IMR-90 (cell line): ENCODE measurements around the gene FNIP2. TPM values are rescaled to one million over a fixed set of nuclear protein-coding genes. Genes with fewer than 3 reads are reported as not detected.

Experiments
- ATAC-seq: fragments of 200-7000 bp; cut with Tn5 transposase; 2 replicates; pipeline ENCODE4 v1.9.1; 2020; ENCODE audit warnings: low read depth, mild to moderate bottlenecking, moderate library complexity
- BruUV-seq: library from RNA; stranded (reverse); fragments of 400-500 nt; replicated peaks from 2 replicates; lab custom pipeline; 2021; lab: Mats Ljungman, UMichigan
- CTCF ChIA-PET: fragments of 300-600 bp; formaldehyde crosslinking; extraction: SDS; loops from one replicate; lab custom pipeline; 2021; ENCODE audit warnings: antibody characterized with exemption; lab: Yijun Ruan, JAX
- POLR2A ChIA-PET: fragments of 300-600 bp; sonication (Branson Sonifier 250); formaldehyde crosslinking; loops from one replicate; lab custom pipeline; 2022; ENCODE audit warnings: antibody characterized with exemption; ENCODE audit not compliant: unreplicated experiment; lab: Charles Lee
- DNase-seq: peaks from one replicate; pipeline ENCODE4 v3.0.0; 2013
- H2AFZ ChIP-seq: replicated peaks from 2 replicates; pipeline ENCODE3; 2013; ENCODE audit warnings: low read length, mild to moderate bottlenecking; ENCODE audit not compliant: poor library complexity
- H2AK5ac ChIP-seq: 2 replicates; pipeline ENCODE4 v1.6.1; 2013; ENCODE audit warnings: low read depth, low read length, inconsistent platforms
- H2AK9ac ChIP-seq: replicated peaks from 2 replicates; pipeline ENCODE3; 2013; ENCODE audit warnings: mild to moderate bottlenecking, low read depth, low read length, moderate library complexity; ENCODE audit not compliant: poor library complexity
- H2BK120ac ChIP-seq: 2 replicates; pipeline ENCODE4 v1.6.1; 2013; ENCODE audit warnings: low read depth, low read length, inconsistent platforms
- H2BK15ac ChIP-seq: 3 replicates; pipeline ENCODE4 v1.6.1; 2013; ENCODE audit warnings: low read depth, low read length, inconsistent platforms
- H2BK20ac ChIP-seq: 2 replicates; pipeline ENCODE4 v1.6.1; 2013; ENCODE audit warnings: low read depth, mild to moderate bottlenecking, inconsistent platforms, low read length, moderate library complexity
- H2BK5ac ChIP-seq: 2 replicates; pipeline ENCODE4 v1.6.1; 2013; ENCODE audit warnings: mild to moderate bottlenecking, low read depth, low read length, inconsistent platforms; ENCODE audit not compliant: poor library complexity, severe bottlenecking
- H3K14ac ChIP-seq: replicated peaks from 2 replicates; pipeline ENCODE4 v1.6.1; 2013; ENCODE audit warnings: low read depth, low read length, inconsistent platforms
- H3K18ac ChIP-seq: 2 replicates; pipeline ENCODE4 v1.6.1; 2013; ENCODE audit warnings: low read depth, low read length, control low read depth
- H3K23ac ChIP-seq: 2 replicates; pipeline ENCODE4 v1.6.1; 2013; ENCODE audit warnings: low read depth, low read length, inconsistent platforms
- H3K27ac ChIP-seq: 2 replicates; pipeline ENCODE4 v1.5.1; 2013; ENCODE audit warnings: mild to moderate bottlenecking, control low read depth, low read length; ENCODE audit not compliant: insufficient read depth
- H3K27me3 ChIP-seq: 2 replicates; pipeline ENCODE4 v1.6.1; 2013; ENCODE audit warnings: low read length; ENCODE audit not compliant: control insufficient read depth, insufficient read depth
- H3K36me3 ChIP-seq: 2 replicates; pipeline ENCODE4 v1.6.1; 2013; ENCODE audit warnings: low read length, mixed read lengths; ENCODE audit not compliant: control insufficient read depth, insufficient read depth
- H3K4ac ChIP-seq: 2 replicates; pipeline ENCODE4 v1.6.1; 2013; ENCODE audit warnings: low read depth, low read length, inconsistent platforms
- H3K4me1 ChIP-seq: 2 replicates; pipeline ENCODE4 v1.6.1; 2013; ENCODE audit warnings: low read length, mixed read lengths; ENCODE audit not compliant: control insufficient read depth, insufficient read depth
- H3K4me2 ChIP-seq: 2 replicates; pipeline ENCODE4 v1.6.1; 2013; ENCODE audit warnings: low read depth, mild to moderate bottlenecking, control low read depth, low read length, moderate library complexity
- H3K4me3 ChIP-seq: 2 replicates; pipeline ENCODE4 v1.5.1; 2013; ENCODE audit warnings: low read depth, mild to moderate bottlenecking, control low read depth, low read length, moderate library complexity; ENCODE audit not compliant: insufficient read depth
- H3K56ac ChIP-seq: 2 replicates; pipeline ENCODE4 v1.6.1; 2013; ENCODE audit warnings: low read length, inconsistent platforms; ENCODE audit not compliant: insufficient read depth; ENCODE audit errors: extremely low read depth
- H3K79me1 ChIP-seq, 2 experiments: 2 replicates each; pipeline ENCODE4 v1.6.1; 2013; ENCODE audit warnings: low read length in 2 of 2, inconsistent platforms in 1 of 2, low read depth in 1 of 2
- H3K9ac ChIP-seq: 2 replicates; pipeline ENCODE4 v1.6.1; 2013; ENCODE audit warnings: low read depth, low read length, control low read depth
- H3K9me1 ChIP-seq: 2 replicates; pipeline ENCODE4 v1.6.1; 2013; ENCODE audit warnings: low read length, inconsistent platforms; ENCODE audit not compliant: insufficient read depth
- H3K9me3 ChIP-seq: 2 replicates; pipeline ENCODE4 v1.6.1; 2013; ENCODE audit warnings: low read length; ENCODE audit not compliant: control insufficient read depth, insufficient read depth
- H4K20me1 ChIP-seq: 2 replicates; pipeline ENCODE4 v1.6.1; 2013; ENCODE audit warnings: low read length, inconsistent platforms; ENCODE audit not compliant: insufficient read depth
- H4K5ac ChIP-seq: 2 replicates; pipeline ENCODE4 v1.6.1; 2013; ENCODE audit warnings: mild to moderate bottlenecking, low read depth, low read length, control low read depth
- H4K8ac ChIP-seq, 2 experiments: 2 replicates each; pipeline ENCODE4 v1.6.1; 2013; ENCODE audit warnings: low read depth in 2 of 2, low read length in 2 of 2, control low read depth in 1 of 2, inconsistent platforms in 1 of 2
- H4K91ac ChIP-seq: 2 replicates; pipeline ENCODE4 v1.6.1; 2013; ENCODE audit warnings: low read depth, low read length, inconsistent platforms; ENCODE audit not compliant: insufficient read depth
- BHLHE40 ChIP-seq: fragments of 150-350 bp; IDR thresholded peaks from 2 replicates; pipeline ENCODE4 v1.6.1; 2016; ENCODE audit warnings: mild to moderate bottlenecking, low read depth, low read length
- CEBPB ChIP-seq: IDR thresholded peaks from 2 replicates; pipeline ENCODE4 v1.6.1; 2012; ENCODE audit warnings: low read depth, low read length, improper control_type of control experiment
- CHD1 ChIP-seq: IDR thresholded peaks from 2 replicates; pipeline ENCODE4 v1.6.1; 2012; ENCODE audit warnings: low read depth, low read length, improper control_type of control experiment
- ELK1 ChIP-seq: fragments of 150-350 bp; IDR thresholded peaks from 2 replicates; pipeline ENCODE4 v1.6.1; 2016; ENCODE audit warnings: low read depth, mild to moderate bottlenecking, low read length, moderate library complexity, borderline replicate concordance
- FOS ChIP-seq: fragments of 150-350 bp; IDR thresholded peaks from 2 replicates; pipeline ENCODE4 v1.6.1; 2016; ENCODE audit warnings: low read depth, low read length
- MAFK ChIP-seq: IDR thresholded peaks from 2 replicates; pipeline ENCODE4 v1.6.1; 2012; ENCODE audit warnings: low read depth, low read length, improper control_type of control experiment
- MAZ ChIP-seq: IDR thresholded peaks from 2 replicates; pipeline ENCODE4 v1.6.1; 2012; ENCODE audit warnings: low read depth, mild to moderate bottlenecking, low read length, improper control_type of control experiment, moderate library complexity, borderline replicate concordance
- MXI1 ChIP-seq: IDR thresholded peaks from 2 replicates; pipeline ENCODE4 v1.6.1; 2012; ENCODE audit warnings: low read depth, mild to moderate bottlenecking, low read length, moderate library complexity, borderline replicate concordance
- NFE2L2 ChIP-seq: fragments of 150-350 bp; IDR thresholded peaks from 2 replicates; pipeline ENCODE4 v1.6.1; 2016; ENCODE audit warnings: low read depth, mild to moderate bottlenecking, low read length
- POLR2A ChIP-seq: IDR thresholded peaks from 2 replicates; pipeline ENCODE4 v1.6.1; 2012; ENCODE audit warnings: mild to moderate bottlenecking, low read depth, low read length
- RAD21 ChIP-seq: IDR thresholded peaks from 2 replicates; pipeline ENCODE4 v1.6.1; 2012; ENCODE audit warnings: low read length, improper control_type of control experiment
- RCOR1 ChIP-seq: IDR thresholded peaks from 2 replicates; pipeline ENCODE4 v1.6.1; 2012; ENCODE audit warnings: mild to moderate bottlenecking, low read length, improper control_type of control experiment; ENCODE audit not compliant: insufficient replicate concordance
- RFX5 ChIP-seq: IDR thresholded peaks from 2 replicates; pipeline ENCODE4 v1.8.0; 2012; ENCODE audit warnings: low read depth, mild to moderate bottlenecking, low read length, moderate library complexity
- SMC3 ChIP-seq: fragments of 150-350 bp; IDR thresholded peaks from 2 replicates; pipeline ENCODE4 v1.6.1; 2016; ENCODE audit warnings: low read depth, mild to moderate bottlenecking, antibody characterized with exemption, low read length, moderate library complexity
- USF2 ChIP-seq: fragments of 150-350 bp; IDR thresholded peaks from 2 replicates; pipeline ENCODE4 v1.6.1; 2017; ENCODE audit warnings: mild to moderate bottlenecking, antibody characterized with exemption, low read length, low read depth
- WGBS, 2 experiments: methylation state at CpG; one replicate each; pipeline versions ENCODE4 v1.1.5 to v1.1.7; 2013; ENCODE audit warnings: missing lambda C conversion rate in 2 of 2; ENCODE audit not compliant: insufficient read length in 1 of 2; ENCODE audit errors: extremely low coverage in 2 of 2; 5-methylcytosine and 5-hydroxymethylcytosine counted together
- dilution Hi-C: fragments of 300-500 bp; cut with HindIII; formaldehyde crosslinking; loops from one replicate; pipeline ENCODE4 v1.14.3; 2018; ENCODE audit warnings: low sequenced_read_pairs; ENCODE audit not compliant: unreplicated experiment
- in situ Hi-C: fragments of 300-500 bp; cut with MboI; formaldehyde crosslinking; loops from 3 replicates; pipeline ENCODE4 v1.14.3; 2019; ENCODE audit warnings: low sequenced_read_pairs, inconsistent platforms, mixed read lengths
- intact Hi-C: fragments of 100-400 bp; cut with micrococcal nuclease; formaldehyde crosslinking; loops from 2 replicates; pipeline ENCODE4 v1.10.0; 2022
- polyA plus RNA-seq, 3 experiments: library from polyadenylated mRNA; depleted of rRNA; stranded (reverse); fragments of >200 nt; gene quantifications; 2 replicates each; pipeline ENCODE4 v1.2.3, GENCODE V29; 2012; ENCODE audit warnings: low replicate concordance in 1 of 3
- total RNA-seq: library from RNA; depleted of rRNA; stranded (reverse); fragments of >200 nt; gene quantifications from 2 replicates; pipeline ENCODE4 v1.2.3, GENCODE V29; 2012
- TF ChIP-seq, protein P1 (sequence below): conservative IDR thresholded peaks from 2 replicates; pipeline ENCODE4 v1.5.1; 2012; ENCODE audit warnings: mild to moderate bottlenecking, low read depth, low read length, improper control_type of control experiment

The FNIP2 gene
- total and polyA plus RNA-seq, 2 of the 4 experiments (the other 2 are of a cell fraction) = 4.7 to 24.6 TPM

DNA sequence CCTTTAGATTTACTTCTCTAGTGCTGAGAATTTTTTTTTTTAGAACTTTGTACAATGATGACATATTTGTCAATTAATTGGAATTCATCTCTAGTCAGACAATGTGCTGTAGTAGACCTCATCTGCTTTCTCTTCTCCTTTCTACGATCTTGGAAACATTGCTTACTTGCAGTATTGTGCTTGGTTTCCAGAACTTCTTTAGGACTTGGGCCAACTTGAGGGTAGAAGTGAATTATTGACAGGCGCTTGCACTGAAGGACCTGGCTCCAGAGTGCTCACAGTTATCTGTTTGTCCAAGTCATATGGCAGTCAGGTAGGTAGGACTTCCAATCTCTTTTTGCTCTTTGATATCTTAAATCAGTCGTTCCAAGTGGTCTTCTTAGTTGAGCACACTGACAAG lies 39.6 kb downstream of the FNIP2 start:
- H3K27me3 ChIP-seq = no peaks in the 10 kb centered on the region
- in situ Hi-C loops (no loop called here), dilution Hi-C loops (no loop called here), intact Hi-C loops (no loop called here)
- H2AFZ ChIP-seq = no peak overlapping the region
- no peak overlapping the region; the same call in 1 of the 2 replicates for H2BK120ac ChIP-seq
- ChIA-PET POLR2A (no interaction called here), CTCF (no interaction called here)
- no peak overlapping the region for H2BK15ac ChIP-seq
- ATAC-seq (no peak), DNase-seq (no peak)
- no peak overlapping the region for H3K4me2 ChIP-seq
- H3K4ac ChIP-seq = peak overlapping the region; percentile 20; the same call in 1 of the 2 replicates
- no peak overlapping the region for H2AK9ac ChIP-seq
- H4K5ac ChIP-seq = no peak overlapping the region
- no TSS peak for BruUV-seq
- WGBS, 2 experiments = 100% methylated on average over 1 of the region's 3 CpGs; no CpG with 5 or more reads in 1 of the 2 experiments
- no peak overlapping the region for H4K91ac ChIP-seq
- H3K14ac ChIP-seq = no peak overlapping the region
- no peaks in the 10 kb centered on the region for H3K36me3 ChIP-seq
- no peak overlapping the region for H4K8ac ChIP-seq
- no peak overlapping the region for H3K27ac ChIP-seq
- H3K56ac ChIP-seq = no peak overlapping the region
- no peaks in the 10 kb centered on the region for H3K9me3 ChIP-seq
- H2AK5ac ChIP-seq = no peak overlapping the region
- no peak overlapping the region for H3K9ac ChIP-seq
- H2BK5ac ChIP-seq = no peak overlapping the region
- peak overlapping the region; percentile 28; the same call in 1 of the 2 replicates for H2BK20ac ChIP-seq
- peaks cover 11% of the 10 kb centered on the region; the same call in 1 of the 2 replicates for H4K20me1 ChIP-seq
- peaks cover 30 to 43% of the 10 kb centered on the region in 2 experiments for H3K79me1 ChIP-seq
- peaks cover 5% of the 10 kb centered on the region; the same call in 1 of the 2 replicates for H3K9me1 ChIP-seq
- no peak overlapping the region for H3K23ac ChIP-seq
- H3K4me3 ChIP-seq = no peak overlapping the region
- H3K4me1 ChIP-seq = peaks cover 3% of the 10 kb centered on the region; the same call in 1 of the 2 replicates
- H3K18ac ChIP-seq = no peak overlapping the region
- no peak for TF ChIP-seq CHD1
- TF ChIP-seq MAFK = no peak
- TF ChIP-seq ELK1 = no peak
- no peak for TF ChIP-seq RFX5
- TF ChIP-seq RAD21 = no peak
- no peak for TF ChIP-seq SMC3
- no peak for TF ChIP-seq RCOR1
- no peak for TF ChIP-seq MXI1
- TF ChIP-seq CEBPB = no peak
- no peak for TF ChIP-seq MAZ
- no peak for TF ChIP-seq POLR2A
- TF ChIP-seq BHLHE40 = no peak
- no peak for TF ChIP-seq USF2
- TF ChIP-seq NFE2L2 = no peak
- TF ChIP-seq FOS = no peak
- TF ChIP-seq, protein P1, sequence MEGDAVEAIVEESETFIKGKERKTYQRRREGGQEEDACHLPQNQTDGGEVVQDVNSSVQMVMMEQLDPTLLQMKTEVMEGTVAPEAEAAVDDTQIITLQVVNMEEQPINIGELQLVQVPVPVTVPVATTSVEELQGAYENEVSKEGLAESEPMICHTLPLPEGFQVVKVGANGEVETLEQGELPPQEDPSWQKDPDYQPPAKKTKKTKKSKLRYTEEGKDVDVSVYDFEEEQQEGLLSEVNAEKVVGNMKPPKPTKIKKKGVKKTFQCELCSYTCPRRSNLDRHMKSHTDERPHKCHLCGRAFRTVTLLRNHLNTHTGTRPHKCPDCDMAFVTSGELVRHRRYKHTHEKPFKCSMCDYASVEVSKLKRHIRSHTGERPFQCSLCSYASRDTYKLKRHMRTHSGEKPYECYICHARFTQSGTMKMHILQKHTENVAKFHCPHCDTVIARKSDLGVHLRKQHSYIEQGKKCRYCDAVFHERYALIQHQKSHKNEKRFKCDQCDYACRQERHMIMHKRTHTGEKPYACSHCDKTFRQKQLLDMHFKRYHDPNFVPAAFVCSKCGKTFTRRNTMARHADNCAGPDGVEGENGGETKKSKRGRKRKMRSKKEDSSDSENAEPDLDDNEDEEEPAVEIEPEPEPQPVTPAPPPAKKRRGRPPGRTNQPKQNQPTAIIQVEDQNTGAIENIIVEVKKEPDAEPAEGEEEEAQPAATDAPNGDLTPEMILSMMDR = no peak
